Neural cell (in vitro differentiated cells): ENCODE measurements around the gene COG6. TPM values are rescaled to one million over a fixed set of nuclear protein-coding genes. Genes with fewer than 3 reads are reported as not detected.

Experiments
- H2AFZ ChIP-seq: fragments of 200-600, 300-800 bp; sonication (generic), shearing (Covaris generic); 2 replicates; pipeline ENCODE4 v1.6.0; 2014; ENCODE audit warnings: low read depth, mild to moderate bottlenecking, antibody characterized with exemption, low read length, moderate library complexity
- H3F3A ChIP-seq: fragments of 200-600 bp; shearing (Covaris generic); 2 replicates; pipeline ENCODE4 v1.6.1; 2016; ENCODE audit warnings: mild to moderate bottlenecking, moderate library complexity, mixed read lengths, antibody characterized with exemption, low read length; ENCODE audit not compliant: insufficient read depth, poor library complexity, severe bottlenecking
- H3K27ac ChIP-seq: fragments of 200-600, 300-800 bp; sonication (generic), shearing (Covaris generic); 2 replicates; pipeline ENCODE4 v1.5.1; 2014; ENCODE audit warnings: mild to moderate bottlenecking, low read length, moderate library complexity
- H3K27me3 ChIP-seq: fragments of 300-800, 200-600 bp; sonication (generic), shearing (Covaris generic); 2 replicates; pipeline ENCODE4 v1.6.0; 2014; ENCODE audit warnings: mild to moderate bottlenecking, low read depth, low read length, moderate library complexity; ENCODE audit not compliant: insufficient read depth
- H3K36me3 ChIP-seq: fragments of 300-800, 200-600 bp; sonication (generic), shearing (Covaris generic); 2 replicates; pipeline ENCODE4 v1.5.1; 2014; ENCODE audit warnings: mild to moderate bottlenecking, antibody characterized with exemption, low read length, moderate library complexity; ENCODE audit not compliant: insufficient read depth
- H3K4me2 ChIP-seq: fragments of 300-800, 200-600 bp; sonication (generic), shearing (Covaris generic); 2 replicates; pipeline ENCODE4 v1.6.0; 2014; ENCODE audit warnings: mild to moderate bottlenecking, low read length
- H3K4me3 ChIP-seq: fragments of 300-800, 200-600 bp; sonication (generic), shearing (Covaris generic); 2 replicates; pipeline ENCODE4 v1.5.1; 2014; ENCODE audit warnings: mild to moderate bottlenecking, low read length, moderate library complexity
- H3K79me2 ChIP-seq: fragments of 200-600 bp; shearing (Covaris generic); replicated peaks from 2 replicates; pipeline ENCODE4 v1.6.0; 2014; ENCODE audit warnings: mild to moderate bottlenecking, low read length, moderate library complexity; ENCODE audit not compliant: insufficient read depth
- H3K9ac ChIP-seq: fragments of 300-800, 200-600 bp; sonication (generic), shearing (Covaris generic); 2 replicates; pipeline ENCODE4 v1.6.1; 2016; ENCODE audit warnings: mild to moderate bottlenecking, low read length, mixed read lengths
- H3K9me2 ChIP-seq: fragments of 200-600 bp; shearing (Covaris generic); 2 replicates; pipeline ENCODE4 v1.6.1; 2016; ENCODE audit warnings: mild to moderate bottlenecking, low read length, mixed read lengths; ENCODE audit not compliant: insufficient read depth
- H3K9me3 ChIP-seq: fragments of 200-600, 300-800 bp; sonication (generic), shearing (Covaris generic); 2 replicates; pipeline ENCODE4 v1.6.1; 2016; ENCODE audit warnings: mild to moderate bottlenecking, mixed run types, low read length, moderate library complexity, mixed read lengths
- H4K20me1 ChIP-seq: fragments of 200-600 bp; shearing (Covaris generic); 2 replicates; pipeline ENCODE4 v1.6.1; 2016; ENCODE audit warnings: mild to moderate bottlenecking, mixed run types; ENCODE audit not compliant: insufficient read depth
- EP300 ChIP-seq: fragments of 450-650 bp; conservative IDR thresholded peaks from 2 replicates; pipeline ENCODE4 v1.6.1; 2014; ENCODE audit warnings: antibody characterized with exemption, mild to moderate bottlenecking, moderate library complexity; ENCODE audit not compliant: poor library complexity, severe bottlenecking
- EZH2 ChIP-seq: fragments of 200-600, 300-800 bp; shearing (Covaris generic), sonication (generic); IDR thresholded peaks from 2 replicates; pipeline ENCODE4 v1.6.1; 2014; ENCODE audit warnings: antibody characterized with exemption, low read length, borderline replicate concordance, mild to moderate bottlenecking; ENCODE audit not compliant: insufficient read depth, poor library complexity, severe bottlenecking
- MXI1 ChIP-seq: fragments of 450-650 bp; conservative IDR thresholded peaks from 2 replicates; pipeline ENCODE4 v1.6.1; 2014; ENCODE audit warnings: antibody characterized with exemption, mild to moderate bottlenecking; ENCODE audit not compliant: poor library complexity, severe bottlenecking
- POLR2AphosphoS5 ChIP-seq: IDR thresholded peaks from 2 replicates; pipeline ENCODE4 v1.6.1; 2012
- RAD21 ChIP-seq: fragments of 450-650 bp; conservative IDR thresholded peaks from 2 replicates; pipeline ENCODE4 v1.6.1; 2014; ENCODE audit warnings: antibody characterized with exemption, mild to moderate bottlenecking, moderate library complexity
- SMC3 ChIP-seq: fragments of 450-650 bp; conservative IDR thresholded peaks from 2 replicates; pipeline ENCODE4 v1.6.1; 2014; ENCODE audit warnings: antibody characterized with exemption, mild to moderate bottlenecking, moderate library complexity; ENCODE audit not compliant: poor library complexity
- TAF1 ChIP-seq: IDR thresholded peaks from 2 replicates; pipeline ENCODE4 v1.6.1; 2012; ENCODE audit warnings: low read depth
- polyA plus RNA-seq: library from polyadenylated mRNA; depleted of rRNA; stranded (reverse); fragments of >200 nt; gene quantifications from 2 replicates; pipeline ENCODE4 v1.2.3, GENCODE V29; 2014
- TF ChIP-seq, protein P1 (sequence below): fragments of 450-650 bp; IDR thresholded peaks from 2 replicates; pipeline ENCODE4 v1.5.1; 2014; ENCODE audit warnings: antibody characterized with exemption, mild to moderate bottlenecking, moderate library complexity; ENCODE audit not compliant: poor library complexity, severe bottlenecking
- TF ChIP-seq, protein P2 (sequence below): IDR thresholded peaks from 2 replicates; pipeline ENCODE4 v1.6.1; 2012; ENCODE audit warnings: borderline replicate concordance

COG6 gene
- polyA plus RNA-seq, 1 donor from 2014 or later: 23.1 TPM

DNA sequence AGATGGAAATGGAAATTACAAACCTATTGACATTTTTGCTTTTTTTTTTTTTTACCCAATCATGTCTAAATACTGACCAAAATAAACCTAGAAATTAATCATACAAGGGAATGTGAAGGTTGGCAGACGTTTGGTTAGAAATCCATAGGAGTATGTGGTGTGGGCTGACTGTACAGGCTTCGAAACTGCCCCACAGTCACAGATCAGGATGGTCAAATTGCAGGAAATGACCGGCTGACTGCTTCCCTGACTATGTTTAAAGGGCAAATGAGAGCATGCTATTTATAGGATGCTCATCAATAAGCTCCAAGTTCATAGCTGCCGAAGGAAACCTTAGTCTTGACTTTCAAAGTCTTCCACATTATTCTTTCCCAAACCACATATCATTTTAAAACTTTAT lies 118.4 kb downstream of the COG6 start:
- Histone ChIP-seq H3F3A (no peaks in the 10 kb centered on the region), H4K20me1 (no peaks in the 10 kb centered on the region), H3K27ac (no peak overlapping the region), H3K27me3 (no peaks in the 10 kb centered on the region), H3K36me3 (no peaks in the 10 kb centered on the region), H3K79me2 (no peaks in the 10 kb centered on the region), H3K9me3 (no peaks in the 10 kb centered on the region), H3K4me2 (no peak overlapping the region), H3K9ac (no peak overlapping the region), H3K4me3 (no peak overlapping the region), H2AFZ (no peak overlapping the region), H3K9me2 (no peaks in the 10 kb centered on the region)
- TF ChIP-seq EP300 (no peak), EZH2 (no peak), POLR2AphosphoS5 (no peak), MXI1 (no peak), SMC3 (no peak), TAF1 (no peak), RAD21 (no peak)
- TF ChIP-seq, protein P1, sequence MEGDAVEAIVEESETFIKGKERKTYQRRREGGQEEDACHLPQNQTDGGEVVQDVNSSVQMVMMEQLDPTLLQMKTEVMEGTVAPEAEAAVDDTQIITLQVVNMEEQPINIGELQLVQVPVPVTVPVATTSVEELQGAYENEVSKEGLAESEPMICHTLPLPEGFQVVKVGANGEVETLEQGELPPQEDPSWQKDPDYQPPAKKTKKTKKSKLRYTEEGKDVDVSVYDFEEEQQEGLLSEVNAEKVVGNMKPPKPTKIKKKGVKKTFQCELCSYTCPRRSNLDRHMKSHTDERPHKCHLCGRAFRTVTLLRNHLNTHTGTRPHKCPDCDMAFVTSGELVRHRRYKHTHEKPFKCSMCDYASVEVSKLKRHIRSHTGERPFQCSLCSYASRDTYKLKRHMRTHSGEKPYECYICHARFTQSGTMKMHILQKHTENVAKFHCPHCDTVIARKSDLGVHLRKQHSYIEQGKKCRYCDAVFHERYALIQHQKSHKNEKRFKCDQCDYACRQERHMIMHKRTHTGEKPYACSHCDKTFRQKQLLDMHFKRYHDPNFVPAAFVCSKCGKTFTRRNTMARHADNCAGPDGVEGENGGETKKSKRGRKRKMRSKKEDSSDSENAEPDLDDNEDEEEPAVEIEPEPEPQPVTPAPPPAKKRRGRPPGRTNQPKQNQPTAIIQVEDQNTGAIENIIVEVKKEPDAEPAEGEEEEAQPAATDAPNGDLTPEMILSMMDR: no peak
- TF ChIP-seq, protein P2, sequence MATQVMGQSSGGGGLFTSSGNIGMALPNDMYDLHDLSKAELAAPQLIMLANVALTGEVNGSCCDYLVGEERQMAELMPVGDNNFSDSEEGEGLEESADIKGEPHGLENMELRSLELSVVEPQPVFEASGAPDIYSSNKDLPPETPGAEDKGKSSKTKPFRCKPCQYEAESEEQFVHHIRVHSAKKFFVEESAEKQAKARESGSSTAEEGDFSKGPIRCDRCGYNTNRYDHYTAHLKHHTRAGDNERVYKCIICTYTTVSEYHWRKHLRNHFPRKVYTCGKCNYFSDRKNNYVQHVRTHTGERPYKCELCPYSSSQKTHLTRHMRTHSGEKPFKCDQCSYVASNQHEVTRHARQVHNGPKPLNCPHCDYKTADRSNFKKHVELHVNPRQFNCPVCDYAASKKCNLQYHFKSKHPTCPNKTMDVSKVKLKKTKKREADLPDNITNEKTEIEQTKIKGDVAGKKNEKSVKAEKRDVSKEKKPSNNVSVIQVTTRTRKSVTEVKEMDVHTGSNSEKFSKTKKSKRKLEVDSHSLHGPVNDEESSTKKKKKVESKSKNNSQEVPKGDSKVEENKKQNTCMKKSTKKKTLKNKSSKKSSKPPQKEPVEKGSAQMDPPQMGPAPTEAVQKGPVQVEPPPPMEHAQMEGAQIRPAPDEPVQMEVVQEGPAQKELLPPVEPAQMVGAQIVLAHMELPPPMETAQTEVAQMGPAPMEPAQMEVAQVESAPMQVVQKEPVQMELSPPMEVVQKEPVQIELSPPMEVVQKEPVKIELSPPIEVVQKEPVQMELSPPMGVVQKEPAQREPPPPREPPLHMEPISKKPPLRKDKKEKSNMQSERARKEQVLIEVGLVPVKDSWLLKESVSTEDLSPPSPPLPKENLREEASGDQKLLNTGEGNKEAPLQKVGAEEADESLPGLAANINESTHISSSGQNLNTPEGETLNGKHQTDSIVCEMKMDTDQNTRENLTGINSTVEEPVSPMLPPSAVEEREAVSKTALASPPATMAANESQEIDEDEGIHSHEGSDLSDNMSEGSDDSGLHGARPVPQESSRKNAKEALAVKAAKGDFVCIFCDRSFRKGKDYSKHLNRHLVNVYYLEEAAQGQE: no peak

DNA sequence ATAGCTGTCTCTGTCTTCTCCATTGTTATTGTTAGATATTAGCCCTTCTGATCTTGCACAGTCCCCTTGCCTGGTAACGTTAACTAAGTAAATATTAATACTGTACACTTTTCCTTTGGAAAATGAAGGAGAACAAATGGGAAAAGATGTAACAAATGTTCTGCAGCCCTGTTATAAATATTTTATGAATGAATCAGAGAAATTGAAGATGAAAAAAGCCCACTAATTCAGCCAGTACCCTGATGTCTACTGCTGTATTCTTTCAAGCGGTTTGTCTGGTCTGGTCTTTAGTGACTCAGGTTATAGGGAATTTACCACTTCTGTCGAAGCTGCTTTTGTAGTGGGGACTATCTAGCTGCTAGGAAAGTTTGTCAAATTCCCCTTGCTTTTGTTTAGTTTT lies 121.0 kb downstream of the COG6 start:
- Histone ChIP-seq H4K20me1 (no peaks in the 10 kb centered on the region), H3K27me3 (no peaks in the 10 kb centered on the region), H3K9ac (no peak overlapping the region), H3K79me2 (no peaks in the 10 kb centered on the region), H3K9me3 (no peaks in the 10 kb centered on the region), H3K4me2 (no peak overlapping the region), H3K9me2 (no peaks in the 10 kb centered on the region), H3F3A (no peaks in the 10 kb centered on the region), H2AFZ (no peak overlapping the region), H3K27ac (no peak overlapping the region), H3K4me3 (no peak overlapping the region), H3K36me3 (no peaks in the 10 kb centered on the region)
- TF ChIP-seq EZH2 (no peak), RAD21 (no peak), MXI1 (no peak), SMC3 (no peak), POLR2AphosphoS5 (no peak), EP300 (no peak)

DNA sequence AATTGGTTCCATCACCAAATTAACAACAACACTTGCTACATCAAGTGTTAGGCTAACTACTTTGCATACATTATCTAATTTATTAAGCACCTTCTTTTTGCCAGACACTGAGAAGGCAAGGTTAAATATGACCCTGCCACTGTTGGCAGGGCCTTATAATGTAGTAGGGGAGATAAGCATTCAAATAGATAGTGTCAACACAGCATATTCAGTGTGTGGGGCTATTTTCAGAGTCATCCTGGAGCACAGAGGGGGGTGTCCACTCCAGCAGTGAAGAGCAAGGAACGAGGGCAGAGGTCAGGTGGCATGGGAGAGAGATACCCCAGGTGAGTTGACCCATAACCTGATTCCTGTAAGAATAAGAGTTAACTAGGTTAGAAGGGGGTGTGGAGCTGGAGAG lies 121.6 kb downstream of the COG6 start:
- Histone ChIP-seq H2AFZ (no peak overlapping the region), H3K4me2 (no peak overlapping the region), H3K9me3 (no peaks in the 10 kb centered on the region), H3K4me3 (no peak overlapping the region), H3K36me3 (no peaks in the 10 kb centered on the region), H3K9ac (no peak overlapping the region), H4K20me1 (no peaks in the 10 kb centered on the region), H3F3A (no peaks in the 10 kb centered on the region), H3K79me2 (no peaks in the 10 kb centered on the region), H3K9me2 (no peaks in the 10 kb centered on the region), H3K27me3 (no peaks in the 10 kb centered on the region), H3K27ac (no peak overlapping the region)
- TF ChIP-seq EZH2: no peak
